GM12878 (cell line): ENCODE data around the gene TEX2. TPM values are rescaled to one million over a fixed set of nuclear protein-coding genes. Genes with fewer than 3 reads are reported as not detected.

ENCODE experiments used
- FOXM1 ChIP-seq: IDR thresholded peaks from 2 replicates; pipeline ENCODE4 v1.6.1; 2012; ENCODE audit warnings: low read depth, mild to moderate bottlenecking, inconsistent platforms, low read length, moderate library complexity
- GABPA ChIP-seq: IDR thresholded peaks from 2 replicates; pipeline ENCODE4 v1.6.1; 2014; ENCODE audit warnings: antibody characterized with exemption, low read depth, mild to moderate bottlenecking, inconsistent platforms
- JUNB ChIP-seq: IDR thresholded peaks from 2 replicates; pipeline ENCODE4 v1.6.1; 2016; ENCODE audit warnings: antibody characterized with exemption, mild to moderate bottlenecking
- NFYB ChIP-seq: IDR thresholded peaks from 2 replicates; pipeline ENCODE4 v1.6.1; 2011; ENCODE audit warnings: low read depth, mild to moderate bottlenecking, low read length, improper control_type of control experiment, moderate library complexity; ENCODE audit not compliant: insufficient read depth
- POLR2AphosphoS2 ChIP-seq: IDR thresholded peaks from 2 replicates; pipeline ENCODE4 v1.6.1; 2011; ENCODE audit warnings: low read depth, mild to moderate bottlenecking, low read length, improper control_type of control experiment, moderate library complexity
- SMARCA5 ChIP-seq: fragments of 450-650 bp; IDR thresholded peaks from 2 replicates; pipeline ENCODE4 v1.6.1; 2017; ENCODE audit warnings: mild to moderate bottlenecking
- TCF7 ChIP-seq: IDR thresholded peaks from 2 replicates; pipeline ENCODE4 v1.6.1; 2014; ENCODE audit warnings: antibody characterized with exemption, borderline replicate concordance
- YY1 ChIP-seq: IDR thresholded peaks from 2 replicates; pipeline ENCODE4 v1.6.1; 2011; ENCODE audit warnings: low read depth, mild to moderate bottlenecking, low read length
- ZNF384 ChIP-seq: IDR thresholded peaks from 2 replicates; pipeline ENCODE4 v1.6.1; 2012; ENCODE audit warnings: low read depth, mild to moderate bottlenecking, low read length, improper control_type of control experiment, borderline replicate concordance
- polyA plus RNA-seq, 11 experiments: library from polyadenylated mRNA; depleted of rRNA in 4 of 11; unstranded in 6 of 11; stranded (reverse) in 5 of 11; fragments of >200 nt; fragmentation: Nextera tagmentation in 4 of 11; fragmentation: Illumina TruSeq in 1 of 11; extraction: Ambion mirVana in 4 of 11; extraction: Trizol in 1 of 11; gene quantifications; 1 replicate in 1 of 11; 2 replicates in 10 of 11; pipeline versions ENCODE4 v1.2.1 to v1.2.3, GENCODE V29; 2011 to 2016; ENCODE audit warnings: inconsistent platforms in 2 of 11, missing spikeins in 2 of 11, low read depth in 1 of 11
- total RNA-seq, 4 experiments: library from RNA; depleted of rRNA in 3 of 4; stranded (reverse); fragments of >200 nt in 3 of 4; fragmentation: Illumina TruSeq in 1 of 4; extraction: Trizol in 1 of 4; gene quantifications; 2 replicates each; pipeline versions ENCODE4 v1.2.1 to v1.2.3, GENCODE V29; 2013 to 2021
- TF ChIP-seq, protein P1 (sequence below): IDR thresholded peaks from 2 replicates; pipeline ENCODE4 v1.6.1; 2011; ENCODE audit warnings: borderline replicate concordance, low read depth, mild to moderate bottlenecking, moderate library complexity, low read length; ENCODE audit not compliant: insufficient read depth, poor library complexity, severe bottlenecking
- TF ChIP-seq, protein P2 (sequence below): fragments of 450-650 bp; IDR thresholded peaks from 2 replicates; pipeline ENCODE4 v1.6.1; 2018; ENCODE audit warnings: borderline replicate concordance, mild to moderate bottlenecking; ENCODE audit not compliant: partially characterized antibody
- TF ChIP-seq, protein P3 (sequence below): fragments of 450-650 bp; IDR thresholded peaks from 2 replicates; pipeline ENCODE4 v1.6.1; 2017; ENCODE audit warnings: mild to moderate bottlenecking, moderate library complexity
- TF ChIP-seq, protein P4 (sequence below): fragments of 150-350 bp; IDR thresholded peaks from 2 replicates; pipeline ENCODE4 v1.6.1; 2016; ENCODE audit warnings: low read depth, low read length

Gene TEX2
- total and polyA plus RNA-seq, 10 of the 15 experiments (the other 5 are each of a cell fraction or from before 2014, with no cell fraction given), result 3.8 to 19.9 (median 15.8) TPM

DNA sequence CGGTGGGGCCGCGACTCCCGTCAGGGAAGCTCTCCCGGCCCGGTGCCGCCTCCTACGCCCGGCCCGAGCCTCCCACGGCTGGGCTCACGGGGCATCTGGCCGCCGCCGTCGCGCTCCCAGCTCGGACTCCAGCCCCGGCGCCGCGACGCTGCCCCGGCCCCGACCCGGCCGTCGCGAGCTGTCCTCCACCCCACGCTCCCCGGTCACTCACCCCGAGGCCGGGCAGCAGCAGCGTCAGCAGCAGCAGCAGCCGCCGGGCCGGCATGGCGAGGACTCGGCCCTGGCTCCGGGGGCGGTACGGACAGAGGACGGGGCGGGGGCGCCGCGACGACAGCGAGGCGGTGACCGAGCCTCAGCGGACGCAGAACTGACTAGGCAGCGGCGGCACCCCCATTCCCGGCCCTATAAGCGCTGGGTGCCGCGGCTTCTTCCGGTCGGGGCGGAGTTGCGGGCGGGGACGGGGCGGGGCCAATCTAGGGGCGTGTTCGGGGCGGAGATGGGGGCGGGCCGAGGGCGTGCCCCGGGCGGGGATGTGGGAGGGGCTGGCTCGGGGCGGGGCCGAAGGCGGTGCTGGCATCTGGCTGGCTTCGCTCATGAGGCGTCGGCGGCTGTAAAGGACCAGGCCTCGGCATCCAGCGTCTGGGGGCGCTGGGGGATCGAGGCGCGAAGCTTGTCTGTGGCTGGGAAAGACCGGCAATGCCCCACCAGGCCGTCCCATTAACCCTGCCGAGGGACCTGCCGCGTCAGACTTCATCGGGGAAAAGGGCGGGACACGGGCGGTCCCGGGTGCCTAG is 133.1 kb downstream of the TEX2 start, which contains the start of gene ERN1 (continued):
- TF ChIP-seq, protein P1, sequence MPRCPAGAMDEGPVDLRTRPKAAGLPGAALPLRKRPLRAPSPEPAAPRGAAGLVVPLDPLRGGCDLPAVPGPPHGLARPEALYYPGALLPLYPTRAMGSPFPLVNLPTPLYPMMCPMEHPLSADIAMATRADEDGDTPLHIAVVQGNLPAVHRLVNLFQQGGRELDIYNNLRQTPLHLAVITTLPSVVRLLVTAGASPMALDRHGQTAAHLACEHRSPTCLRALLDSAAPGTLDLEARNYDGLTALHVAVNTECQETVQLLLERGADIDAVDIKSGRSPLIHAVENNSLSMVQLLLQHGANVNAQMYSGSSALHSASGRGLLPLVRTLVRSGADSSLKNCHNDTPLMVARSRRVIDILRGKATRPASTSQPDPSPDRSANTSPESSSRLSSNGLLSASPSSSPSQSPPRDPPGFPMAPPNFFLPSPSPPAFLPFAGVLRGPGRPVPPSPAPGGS, result no peak
- no peak for TF ChIP-seq ZNF384
- TF ChIP-seq, protein P2, sequence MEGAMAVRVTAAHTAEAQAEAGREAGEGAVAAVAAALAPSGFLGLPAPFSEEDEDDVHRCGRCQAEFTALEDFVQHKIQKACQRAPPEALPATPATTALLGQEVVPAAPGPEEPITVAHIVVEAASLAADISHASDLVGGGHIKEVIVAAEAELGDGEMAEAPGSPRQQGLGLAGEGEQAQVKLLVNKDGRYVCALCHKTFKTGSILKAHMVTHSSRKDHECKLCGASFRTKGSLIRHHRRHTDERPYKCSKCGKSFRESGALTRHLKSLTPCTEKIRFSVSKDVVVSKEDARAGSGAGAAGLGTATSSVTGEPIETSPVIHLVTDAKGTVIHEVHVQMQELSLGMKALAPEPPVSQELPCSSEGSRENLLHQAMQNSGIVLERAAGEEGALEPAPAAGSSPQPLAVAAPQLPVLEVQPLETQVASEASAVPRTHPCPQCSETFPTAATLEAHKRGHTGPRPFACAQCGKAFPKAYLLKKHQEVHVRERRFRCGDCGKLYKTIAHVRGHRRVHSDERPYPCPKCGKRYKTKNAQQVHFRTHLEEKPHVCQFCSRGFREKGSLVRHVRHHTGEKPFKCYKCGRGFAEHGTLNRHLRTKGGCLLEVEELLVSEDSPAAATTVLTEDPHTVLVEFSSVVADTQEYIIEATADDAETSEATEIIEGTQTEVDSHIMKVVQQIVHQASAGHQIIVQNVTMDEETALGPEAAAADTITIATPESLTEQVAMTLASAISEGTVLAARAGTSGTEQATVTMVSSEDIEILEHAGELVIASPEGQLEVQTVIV, result no peak
- TF ChIP-seq JUNB, result no peak
- TF ChIP-seq, protein P3, sequence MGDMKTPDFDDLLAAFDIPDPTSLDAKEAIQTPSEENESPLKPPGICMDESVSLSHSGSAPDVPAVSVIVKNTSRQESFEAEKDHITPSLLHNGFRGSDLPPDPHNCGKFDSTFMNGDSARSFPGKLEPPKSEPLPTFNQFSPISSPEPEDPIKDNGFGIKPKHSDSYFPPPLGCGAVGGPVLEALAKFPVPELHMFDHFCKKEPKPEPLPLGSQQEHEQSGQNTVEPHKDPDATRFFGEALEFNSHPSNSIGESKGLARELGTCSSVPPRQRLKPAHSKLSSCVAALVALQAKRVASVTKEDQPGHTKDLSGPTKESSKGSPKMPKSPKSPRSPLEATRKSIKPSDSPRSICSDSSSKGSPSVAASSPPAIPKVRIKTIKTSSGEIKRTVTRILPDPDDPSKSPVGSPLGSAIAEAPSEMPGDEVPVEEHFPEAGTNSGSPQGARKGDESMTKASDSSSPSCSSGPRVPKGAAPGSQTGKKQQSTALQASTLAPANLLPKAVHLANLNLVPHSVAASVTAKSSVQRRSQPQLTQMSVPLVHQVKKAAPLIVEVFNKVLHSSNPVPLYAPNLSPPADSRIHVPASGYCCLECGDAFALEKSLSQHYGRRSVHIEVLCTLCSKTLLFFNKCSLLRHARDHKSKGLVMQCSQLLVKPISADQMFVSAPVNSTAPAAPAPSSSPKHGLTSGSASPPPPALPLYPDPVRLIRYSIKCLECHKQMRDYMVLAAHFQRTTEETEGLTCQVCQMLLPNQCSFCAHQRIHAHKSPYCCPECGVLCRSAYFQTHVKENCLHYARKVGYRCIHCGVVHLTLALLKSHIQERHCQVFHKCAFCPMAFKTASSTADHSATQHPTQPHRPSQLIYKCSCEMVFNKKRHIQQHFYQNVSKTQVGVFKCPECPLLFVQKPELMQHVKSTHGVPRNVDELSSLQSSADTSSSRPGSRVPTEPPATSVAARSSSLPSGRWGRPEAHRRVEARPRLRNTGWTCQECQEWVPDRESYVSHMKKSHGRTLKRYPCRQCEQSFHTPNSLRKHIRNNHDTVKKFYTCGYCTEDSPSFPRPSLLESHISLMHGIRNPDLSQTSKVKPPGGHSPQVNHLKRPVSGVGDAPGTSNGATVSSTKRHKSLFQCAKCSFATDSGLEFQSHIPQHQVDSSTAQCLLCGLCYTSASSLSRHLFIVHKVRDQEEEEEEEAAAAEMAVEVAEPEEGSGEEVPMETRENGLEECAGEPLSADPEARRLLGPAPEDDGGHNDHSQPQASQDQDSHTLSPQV, result 0 out of 2 replicates have a peak, but pooled peaks have one; percentile 41
- no peak for TF ChIP-seq GABPA
- TF ChIP-seq, protein P4, sequence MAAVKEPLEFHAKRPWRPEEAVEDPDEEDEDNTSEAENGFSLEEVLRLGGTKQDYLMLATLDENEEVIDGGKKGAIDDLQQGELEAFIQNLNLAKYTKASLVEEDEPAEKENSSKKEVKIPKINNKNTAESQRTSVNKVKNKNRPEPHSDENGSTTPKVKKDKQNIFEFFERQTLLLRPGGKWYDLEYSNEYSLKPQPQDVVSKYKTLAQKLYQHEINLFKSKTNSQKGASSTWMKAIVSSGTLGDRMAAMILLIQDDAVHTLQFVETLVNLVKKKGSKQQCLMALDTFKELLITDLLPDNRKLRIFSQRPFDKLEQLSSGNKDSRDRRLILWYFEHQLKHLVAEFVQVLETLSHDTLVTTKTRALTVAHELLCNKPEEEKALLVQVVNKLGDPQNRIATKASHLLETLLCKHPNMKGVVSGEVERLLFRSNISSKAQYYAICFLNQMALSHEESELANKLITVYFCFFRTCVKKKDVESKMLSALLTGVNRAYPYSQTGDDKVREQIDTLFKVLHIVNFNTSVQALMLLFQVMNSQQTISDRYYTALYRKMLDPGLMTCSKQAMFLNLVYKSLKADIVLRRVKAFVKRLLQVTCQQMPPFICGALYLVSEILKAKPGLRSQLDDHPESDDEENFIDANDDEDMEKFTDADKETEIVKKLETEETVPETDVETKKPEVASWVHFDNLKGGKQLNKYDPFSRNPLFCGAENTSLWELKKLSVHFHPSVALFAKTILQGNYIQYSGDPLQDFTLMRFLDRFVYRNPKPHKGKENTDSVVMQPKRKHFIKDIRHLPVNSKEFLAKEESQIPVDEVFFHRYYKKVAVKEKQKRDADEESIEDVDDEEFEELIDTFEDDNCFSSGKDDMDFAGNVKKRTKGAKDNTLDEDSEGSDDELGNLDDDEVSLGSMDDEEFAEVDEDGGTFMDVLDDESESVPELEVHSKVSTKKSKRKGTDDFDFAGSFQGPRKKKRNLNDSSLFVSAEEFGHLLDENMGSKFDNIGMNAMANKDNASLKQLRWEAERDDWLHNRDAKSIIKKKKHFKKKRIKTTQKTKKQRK, result no peak
- no peak for TF ChIP-seq TCF7
- no peak for TF ChIP-seq NFYB
- TF ChIP-seq POLR2AphosphoS2, result peak; percentile 91; the same call in 1 of the 2 replicates
- TF ChIP-seq FOXM1, result no peak
- TF ChIP-seq YY1, result peak; percentile 81
- TF ChIP-seq SMARCA5, result peak; percentile 85
